Choroid plexus epithelial cell (primary cell): ENCODE measurements around the gene NECTIN1.

Source experiments
- DNase-seq: peaks from one replicate; pipeline ENCODE4 v3.0.0-alpha.2; 2010; ENCODE audit warnings: low read depth
- H3K4me3 ChIP-seq: 2 replicates; pipeline ENCODE4 v1.5.1; 2011; ENCODE audit warnings: low read depth, mild to moderate bottlenecking, control low read depth, low read length, moderate library complexity
- CTCF ChIP-seq: conservative IDR thresholded peaks from 2 replicates; pipeline ENCODE4 v1.5.1; 2011; ENCODE audit warnings: low read depth, mild to moderate bottlenecking, control low read depth, inconsistent platforms, low read length, moderate library complexity

Gene NECTIN1

GRCh38 chr11:119726150-119726553, 2.8 kb downstream of the NECTIN1 start:
- DNase-seq = no peak
- no peak for TF ChIP-seq CTCF
- H3K4me3 ChIP-seq = no peak overlapping the region

GRCh38 chr11:119724956-119725355, 4.0 kb downstream of the NECTIN1 start:
- no peak for DNase-seq
- no peak for TF ChIP-seq CTCF
- no peak overlapping the region for H3K4me3 ChIP-seq

GRCh38 chr11:119723952-119724325, 5.1 kb downstream of the NECTIN1 start:
- no peak overlapping the region for H3K4me3 ChIP-seq
- no peak for DNase-seq
- TF ChIP-seq CTCF = no peak

GRCh38 chr11:119723243-119723951, 5.6 kb downstream of the NECTIN1 start:
- H3K4me3 ChIP-seq = no peak overlapping the region
- no peak for TF ChIP-seq CTCF
- no peak for DNase-seq

GRCh38 chr11:119722281-119722794, 6.7 kb downstream of the NECTIN1 start:
- no peak for DNase-seq
- H3K4me3 ChIP-seq = no peak overlapping the region
- no peak for TF ChIP-seq CTCF

GRCh38 chr11:119721129-119722120, 7.6 kb downstream of the NECTIN1 start:
- H3K4me3 ChIP-seq = no peak overlapping the region
- TF ChIP-seq CTCF = peak; percentile 64
- DNase-seq = peak; percentile 27
